K562 (cell line): Measurements from ENCODE around the gene ESRRB. TPM values are rescaled to one million over a fixed set of nuclear protein-coding genes. Genes with fewer than 3 reads are reported as not detected.

ENCODE experiments used
- ATAC-seq: fragments of 200-7000 bp; cut with Tn5 transposase; 3 replicates; pipeline ENCODE4 v1.9.1; 2020; ENCODE audit warnings: moderate library complexity
- BruUV-seq: library from RNA; stranded (reverse); fragments of 400-500 nt; replicated peaks from 2 replicates; lab custom pipeline; 2021; lab: Mats Ljungman, UMichigan
- CTCF ChIA-PET: fragments of 300-600 bp; formaldehyde crosslinking; extraction: SDS; loops from one replicate; lab custom pipeline; 2021; ENCODE audit warnings: low intra/inter-chr PET ratio; lab: Yijun Ruan, JAX
- POLR2A ChIA-PET: fragments of 300-600, 350-650 bp; sonication (Branson Sonifier 250); formaldehyde crosslinking; extraction: SDS; loops from one replicate; lab custom pipeline; 2021; ENCODE audit warnings: antibody characterized with exemption, inconsistent platforms; lab: Yijun Ruan, JAX
- DNase-seq, 4 experiments: peaks; one replicate each; pipeline versions ENCODE4 v3.0.0 to v3.0.0-alpha.2; 2011 to 2018; ENCODE audit warnings: low spot score in 3 of 4, mixed read lengths in 3 of 4; ENCODE audit errors: extremely low read depth in 1 of 4
- FAIRE-seq: peaks from 2 replicates; lab custom pipeline; 2011; peaks lifted over from hg19 to GRCh38; lab: Jason Lieb, UNC
- H2AFZ ChIP-seq: 2 replicates; pipeline ENCODE4 v1.6.0; 2011; ENCODE audit warnings: low read depth, low read length, control low read depth, inconsistent platforms
- H3K27ac ChIP-seq: fragments of 200-600 bp; 3 replicates; pipeline ENCODE4 v1.8.0; 2011; ENCODE audit warnings: low read depth, mild to moderate bottlenecking, control low read depth, inconsistent platforms, low read length, moderate library complexity, mixed read lengths; ENCODE audit errors: extremely low read depth
- H3K27me3 ChIP-seq, 2 experiments: fragments of 300-600 bp in 1 of 2; 2 replicates in 1 of 2; 3 replicates in 1 of 2; pipeline versions ENCODE4 v1.6.0 to v1.8.0; 2011; ENCODE audit warnings: inconsistent platforms in 2 of 2, low read length in 2 of 2, mild to moderate bottlenecking in 1 of 2, mixed read lengths in 1 of 2, moderate library complexity in 1 of 2; ENCODE audit not compliant: control insufficient read depth in 2 of 2, insufficient read depth in 2 of 2
- H3K36me3 ChIP-seq: fragments of 300-600 bp; 3 replicates; pipeline ENCODE4 v1.8.0; 2011; ENCODE audit warnings: mild to moderate bottlenecking, low read length, inconsistent platforms; ENCODE audit not compliant: control insufficient read depth, insufficient read depth
- H3K4me1 ChIP-seq, 2 experiments: fragments of 200-600 bp in 1 of 2; replicated peaks in 1 of 2; 2 replicates in 1 of 2; 3 replicates in 1 of 2; pipeline versions ENCODE4 v1.5.1 to v1.8.0; 2011; ENCODE audit warnings: inconsistent platforms in 2 of 2, low read length in 2 of 2, mild to moderate bottlenecking in 1 of 2, mixed read lengths in 1 of 2, moderate library complexity in 1 of 2; ENCODE audit not compliant: control insufficient read depth in 2 of 2, insufficient read depth in 2 of 2
- H3K4me2 ChIP-seq: 2 replicates; pipeline ENCODE4 v1.6.1; 2011; ENCODE audit warnings: low read length, control low read depth, inconsistent platforms, mixed read lengths; ENCODE audit not compliant: insufficient read depth
- H3K4me3 ChIP-seq: fragments of 200-600 bp; sonication (generic), shearing (Covaris generic); 2 replicates; pipeline ENCODE4 v1.5.1; 2016; ENCODE audit warnings: control low read depth, inconsistent platforms
- H3K79me2 ChIP-seq: fragments of 200-600 bp; 3 replicates; pipeline ENCODE4 v1.8.0; 2011; ENCODE audit warnings: low read length, inconsistent platforms; ENCODE audit not compliant: control insufficient read depth, insufficient read depth
- H3K9ac ChIP-seq, 2 experiments: 2 replicates each; pipeline versions ENCODE4 v1.6.0 to v1.6.1; 2011; ENCODE audit warnings: low read depth in 2 of 2, low read length in 2 of 2, control low read depth in 1 of 2, inconsistent platforms in 1 of 2, mild to moderate bottlenecking in 1 of 2, mixed read lengths in 1 of 2; ENCODE audit not compliant: insufficient read depth in 1 of 2
- H3K9me1 ChIP-seq: one replicate; pipeline ENCODE4 v1.6.0; 2011; ENCODE audit warnings: inconsistent platforms, mild to moderate bottlenecking, low read length, moderate library complexity; ENCODE audit not compliant: control insufficient read depth, insufficient read depth
- H3K9me3 ChIP-seq: replicated peaks from 2 replicates; pipeline ENCODE4 v1.5.1; 2011; ENCODE audit warnings: low read depth, low read length, inconsistent platforms; ENCODE audit not compliant: control insufficient read depth, insufficient read depth
- H4K20me1 ChIP-seq: replicated peaks from 2 replicates; pipeline ENCODE4 v1.6.1; 2011; ENCODE audit warnings: low read length, inconsistent platforms, mixed read lengths; ENCODE audit not compliant: control insufficient read depth, insufficient read depth
- CHD1 ChIP-seq: fragments of 200-600 bp; sonication (generic); IDR thresholded peaks from one replicate; pipeline ENCODE4 v1.6.1; 2012; ENCODE audit warnings: mild to moderate bottlenecking, moderate library complexity, low read length, inconsistent platforms
- DDX20 ChIP-seq: fragments of 450-650 bp; IDR thresholded peaks from 2 replicates; pipeline ENCODE4 v1.6.1; 2016; ENCODE audit warnings: missing genetic modification characterization, low read depth, mild to moderate bottlenecking, missing compliant biosample characterization, moderate library complexity
- FOSL1 ChIP-seq: fragments of 200-800 bp; sonication (Bioruptor generic); conservative IDR thresholded peaks from 2 replicates; pipeline ENCODE4 v1.6.1; 2016; ENCODE audit warnings: missing genetic modification characterization, missing compliant biosample characterization
- HSF4 ChIP-seq: fragments of 250-450 bp; sonication (Bioruptor Pico); IDR thresholded peaks from 2 replicates; pipeline ENCODE4 v2.1.2; 2022; ENCODE audit warnings: mild to moderate bottlenecking, moderate library complexity, borderline replicate concordance
- LARP7 ChIP-seq: fragments of 450-650 bp; IDR thresholded peaks from 2 replicates; pipeline ENCODE4 v1.6.1; 2016
- MAZ ChIP-seq, 2 experiments: fragments of 450-650 bp in 1 of 2; sonication (generic) in 1 of 2; formaldehyde crosslinking; IDR thresholded peaks in 1 of 2; conservative IDR thresholded peaks in 1 of 2; 2 replicates each; pipeline versions ENCODE4 v1.4.0 to v1.5.0; 2020; ENCODE audit warnings: mild to moderate bottlenecking in 1 of 2, missing genetic modification reagents in 1 of 2
- MCM7 ChIP-seq, 2 experiments: fragments of 450-650 bp; IDR thresholded peaks; 2 replicates each; pipeline ENCODE4 v1.6.1; 2016 to 2018
- NCOA2 ChIP-seq, 2 experiments: fragments of 450-650 bp; IDR thresholded peaks; 2 replicates each; pipeline ENCODE4 v1.6.1; 2018; ENCODE audit warnings: mild to moderate bottlenecking in 2 of 2, moderate library complexity in 1 of 2; ENCODE audit not compliant: partially characterized antibody in 2 of 2
- NONO ChIP-seq, 2 experiments: fragments of 200-400 bp in 1 of 2; fragments of 450-650 bp in 1 of 2; formaldehyde crosslinking in 1 of 2; IDR thresholded peaks; 2 replicates each; pipeline ENCODE4 v1.6.1; 2017; ENCODE audit warnings: low read depth in 2 of 2, mild to moderate bottlenecking in 2 of 2, moderate library complexity in 2 of 2, low read length in 1 of 2
- PHTF2 ChIP-seq: fragments of 250-450 bp; sonication (Bioruptor Pico); IDR thresholded peaks from 2 replicates; pipeline ENCODE4 v1.5.0; 2021; ENCODE audit warnings: mild to moderate bottlenecking
- RFX5 ChIP-seq: IDR thresholded peaks from 2 replicates; pipeline ENCODE4 v1.6.1; 2011; ENCODE audit warnings: low read depth, mild to moderate bottlenecking, improper control_type of control experiment, low read length
- SETDB1 ChIP-seq: IDR thresholded peaks from one replicate; pipeline ENCODE4 v1.6.1; 2012; ENCODE audit warnings: low read length, control low read depth, inconsistent platforms
- SIX5 ChIP-seq, 2 experiments: IDR thresholded peaks; 2 replicates each; pipeline ENCODE4 v1.6.1; 2011; ENCODE audit warnings: low read length in 2 of 2, borderline replicate concordance in 1 of 2, low read depth in 1 of 2, mild to moderate bottlenecking in 1 of 2, moderate library complexity in 1 of 2; ENCODE audit not compliant: insufficient read depth in 1 of 2
- TGIF2 ChIP-seq: sonication (generic); formaldehyde crosslinking; IDR thresholded peaks from 2 replicates; pipeline ENCODE4 v1.8.1; 2022; ENCODE audit warnings: mild to moderate bottlenecking, missing genetic modification reagents, moderate library complexity
- ZMIZ1 ChIP-seq, 2 experiments: fragments of 150-350 bp in 1 of 2; IDR thresholded peaks; 2 replicates each; pipeline ENCODE4 v1.6.1; 2012 to 2016; ENCODE audit warnings: low read depth in 2 of 2, low read length in 2 of 2, mild to moderate bottlenecking in 1 of 2, moderate library complexity in 1 of 2
- ZNF316 ChIP-seq: fragments of 450-650 bp; IDR thresholded peaks from 2 replicates; pipeline ENCODE4 v1.6.1; 2016
- WGBS: fragments of 100-300 bp; shearing (Covaris generic); methylation state at CpG from one replicate; pipeline ENCODE4 v1.1.6; 2016; ENCODE audit warnings: low coverage, mixed read lengths; ENCODE audit not compliant: insufficient coverage; ENCODE audit errors: missing lambda C conversion rate; 5-methylcytosine and 5-hydroxymethylcytosine counted together
- in situ Hi-C: fragments of 300-500 bp; cut with MboI; formaldehyde crosslinking; loops from 4 replicates; pipeline ENCODE4 v1.15.0; 2018; ENCODE audit warnings: inconsistent platforms, mixed read lengths
- intact Hi-C: fragments of 100-400 bp; cut with micrococcal nuclease; formaldehyde crosslinking; loops from 2 replicates; pipeline ENCODE4 v1.14.2; 2022
- polyA plus RNA-seq, 8 experiments: library from polyadenylated mRNA; depleted of rRNA in 4 of 8; stranded (reverse) in 5 of 8; unstranded in 3 of 8; fragments of >200 nt; fragmentation: Nextera tagmentation in 2 of 8; fragmentation: Illumina TruSeq in 1 of 8; extraction: Ambion mirVana in 2 of 8; extraction: Trizol in 1 of 8; gene quantifications; 2 replicates each; pipeline versions ENCODE4 v1.2.1 to v1.2.3, GENCODE V29; 2011 to 2014; ENCODE audit warnings: inconsistent platforms in 1 of 8, missing spikeins in 1 of 8
- total RNA-seq, 7 experiments: library from RNA; depleted of rRNA in 6 of 7; stranded (reverse); fragments of >200 nt in 6 of 7; fragmentation: Illumina TruSeq in 2 of 7; extraction: Trizol in 2 of 7; gene quantifications; 2 replicates each; pipeline versions ENCODE4 v1.2.1 to v1.2.3, GENCODE V29; 2011 to 2021; ENCODE audit warnings: low replicate concordance in 1 of 7

The ESRRB gene
- total and polyA plus RNA-seq, 9 of the 15 experiments (the other 6 are each of a cell fraction or from before 2014, with no cell fraction given), result 3.2 to 24.7 (median 14.5) TPM

- TF ChIP-seq NCOA2 (IDR thresholded peaks at IDR 0.05; ENCODE audit: partially characterized antibody in 2 of 2) (no peak), SETDB1 (no peak), ZNF316 (no peak), HSF4 (CRISPR knock-in tag) (no peak), TGIF2 (CRISPR knock-in tag) (no peak), PHTF2 (CRISPR knock-in tag) (no peak), DDX20 (tag) (no peak), FOSL1 (tag) (no peak), RFX5 (no peak)
Measured at GRCh38 chr14:76419399-76419798, 43.5 kb downstream of the ESRRB start (continued).

DNA sequence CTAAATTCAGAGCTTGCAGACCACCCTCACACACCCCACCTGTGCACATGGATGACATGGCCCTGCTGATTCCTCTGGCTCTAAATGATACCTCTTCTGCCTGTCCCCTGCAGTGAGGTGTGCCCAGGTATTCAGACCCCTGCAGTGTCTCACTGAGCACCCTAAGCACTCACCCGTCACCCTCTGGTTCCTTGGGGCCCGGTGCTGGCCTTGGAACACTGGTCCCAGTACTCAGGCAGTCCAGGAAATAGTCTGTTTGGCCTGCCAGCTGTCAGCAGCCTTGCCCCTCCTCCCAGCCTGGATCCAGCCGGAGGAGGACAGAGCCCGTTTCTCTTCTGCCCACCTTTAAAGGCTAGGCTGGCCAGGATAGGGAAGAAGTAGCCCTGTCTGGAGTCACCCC lies 44.9 kb downstream of the ESRRB start:
- FAIRE-seq (no peak), DNase-seq (no peak), ATAC-seq (no peak)
- POLR2A ChIA-PET, result no interaction called here
- H3K27ac ChIP-seq, result no peak overlapping the region
- no peak overlapping the region for H2AFZ ChIP-seq
- TF ChIP-seq CHD1 (no peak), SIX5 (IDR thresholded peaks at IDR 0.05; ENCODE audit: borderline replicate concordance in 1 of 2, insufficient read depth in 1 of 2, low read depth in 1 of 2, low read length in 2 of 2) (no peak), NONO (IDR thresholded peaks at IDR 0.05; ENCODE audit: low read depth in 2 of 2, low read length in 1 of 2) (no peak), MCM7 (IDR thresholded peaks at IDR 0.05) (no peak), MAZ (CRISPR knock-in tag; conservative IDR thresholded peaks at IDR 0.05 in 1 of 2, IDR thresholded peaks at IDR 0.05 in 1 of 2) (no peak), LARP7 (no peak), ZMIZ1 (IDR thresholded peaks at IDR 0.05; ENCODE audit: low read depth in 2 of 2, low read length in 2 of 2) (no peak)
- H3K27me3 ChIP-seq, result no peaks in the 10 kb centered on the region
- H3K9me1 ChIP-seq, result no peaks in the 10 kb centered on the region
- H3K9me3 ChIP-seq, result no peaks in the 10 kb centered on the region
- intact Hi-C loops (no loop called here), in situ Hi-C loops (no loop called here)
- CTCF ChIA-PET, result no interaction called here
- WGBS, result 58% methylated on average over 4 of the region's 4 CpGs
- H4K20me1 ChIP-seq, result no peaks in the 10 kb centered on the region
- no peak overlapping the region for H3K9ac ChIP-seq
- no TSS peak for BruUV-seq
- no peaks in the 10 kb centered on the region for H3K4me1 ChIP-seq
- no peak overlapping the region for H3K4me2 ChIP-seq
- no peak overlapping the region for H3K4me3 ChIP-seq
- H3K36me3 ChIP-seq, result no peaks in the 10 kb centered on the region; the same call in 2 of the 3 replicates
- no peaks in the 10 kb centered on the region for H3K79me2 ChIP-seq
